ENCODE results near the gene INPP5A.
"Not testable (repeated sequence)": the region's sequence is repeated elsewhere in the genome, so short reads cannot be mapped to it uniquely, and the experiment has no call there.

Gene INPP5A

GRCh38 chr10:132765435-132765834 lies 227.8 kb downstream of the INPP5A start:
- no peak overlapping the region for H3K4me3 ChIP-seq (ENCODE audit: low read length)
- TF ChIP-seq ZNF274 (IDR thresholded peaks at IDR 0.05; ENCODE audit: low read depth, low read length): no peak

DNA sequence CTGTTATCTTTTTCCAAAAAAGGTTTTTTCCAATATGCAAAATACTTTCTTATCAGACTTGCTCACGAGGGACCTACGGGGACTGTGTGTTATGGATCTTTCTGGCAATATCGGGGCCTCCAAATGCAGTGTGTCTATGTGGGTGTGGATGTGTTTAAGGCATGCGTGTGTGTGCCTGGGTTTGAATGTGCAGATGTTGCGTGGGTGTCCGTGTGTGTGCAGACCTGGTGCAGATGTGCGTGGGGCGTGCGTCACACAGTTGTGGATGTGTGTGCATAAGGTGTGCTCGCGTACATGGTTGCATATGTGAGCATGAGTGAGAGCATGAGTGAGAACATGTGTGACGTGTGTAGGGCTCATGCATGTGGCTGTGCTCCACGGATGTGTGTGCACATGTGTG lies 228.7 kb downstream of the INPP5A start:
- H3K4me3 ChIP-seq (ENCODE audit: low read length): no peak overlapping the region
- no peak for TF ChIP-seq ZNF274 (IDR thresholded peaks at IDR 0.05; ENCODE audit: low read depth, low read length)

- no peak for TF ChIP-seq ZNF274 (IDR thresholded peaks at IDR 0.05; ENCODE audit: low read depth, low read length)
- no peak overlapping the region for H3K4me3 ChIP-seq (ENCODE audit: low read length)
These were observed 231.0 kb downstream of the INPP5A start for GRCh38 chr10:132768346-132769248.

GRCh38 chr10:132770061-132771021 lies 232.8 kb downstream of the INPP5A start:
- TF ChIP-seq ZNF274 (IDR thresholded peaks at IDR 0.05; ENCODE audit: low read depth, low read length): no peak
- H3K4me3 ChIP-seq (ENCODE audit: low read length): no peak overlapping the region

DNA sequence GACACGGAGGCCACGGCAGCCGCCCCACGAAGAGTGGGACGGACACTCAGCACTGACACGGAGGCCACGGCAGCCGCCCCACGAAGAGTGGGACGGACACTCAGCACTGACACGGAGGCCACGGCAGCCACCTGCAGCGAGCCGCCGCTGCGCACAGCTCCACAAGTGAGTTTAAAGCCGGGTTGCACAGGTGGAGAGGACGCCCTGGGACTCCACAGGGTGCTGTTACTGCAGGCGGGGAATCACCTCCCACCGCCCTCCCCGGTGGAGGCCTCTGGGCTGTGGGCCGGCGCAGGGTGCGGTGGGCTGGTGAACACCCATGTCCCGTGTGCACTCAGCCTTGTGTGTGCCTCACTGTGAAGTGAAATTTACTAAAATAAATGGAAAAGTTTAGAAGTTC lies 235.2 kb downstream of the INPP5A start:
- not testable (repeated sequence) for H3K4me3 ChIP-seq (ENCODE audit: low read length)

- no peak overlapping the region for H3K4me3 ChIP-seq (ENCODE audit: low read length)
- TF ChIP-seq ZNF274 (IDR thresholded peaks at IDR 0.05; ENCODE audit: low read depth, low read length): no peak
These were observed 236.8 kb downstream of the INPP5A start for GRCh38 chr10:132774181-132774901.

GRCh38 chr10:132774902-132775863 lies 237.6 kb downstream of the INPP5A start:
- no peak overlapping the region for H3K4me3 ChIP-seq (ENCODE audit: low read length)
- no peak for TF ChIP-seq ZNF274 (IDR thresholded peaks at IDR 0.05; ENCODE audit: low read depth, low read length)

- TF ChIP-seq ZNF274 (IDR thresholded peaks at IDR 0.05; ENCODE audit: low read depth, low read length): no peak
- H3K4me3 ChIP-seq (ENCODE audit: low read length): no peak overlapping the region
These were observed 238.6 kb downstream of the INPP5A start for GRCh38 chr10:132776186-132776585.

GRCh38 chr10:132776821-132777220 lies 239.2 kb downstream of the INPP5A start:
- no peak overlapping the region for H3K4me3 ChIP-seq (ENCODE audit: low read length)
- TF ChIP-seq ZNF274 (IDR thresholded peaks at IDR 0.05; ENCODE audit: low read depth, low read length): no peak

- no peak for TF ChIP-seq ZNF274 (IDR thresholded peaks at IDR 0.05; ENCODE audit: low read depth, low read length)
- H3K4me3 ChIP-seq (ENCODE audit: low read length): no peak overlapping the region
These were observed 239.9 kb downstream of the INPP5A start for GRCh38 chr10:132777441-132777840.

GRCh38 chr10:132779549-132780294 lies 242.1 kb downstream of the INPP5A start:
- H3K4me3 ChIP-seq (ENCODE audit: low read length): no peak overlapping the region
- no peak for TF ChIP-seq ZNF274 (IDR thresholded peaks at IDR 0.05; ENCODE audit: low read depth, low read length)

DNA sequence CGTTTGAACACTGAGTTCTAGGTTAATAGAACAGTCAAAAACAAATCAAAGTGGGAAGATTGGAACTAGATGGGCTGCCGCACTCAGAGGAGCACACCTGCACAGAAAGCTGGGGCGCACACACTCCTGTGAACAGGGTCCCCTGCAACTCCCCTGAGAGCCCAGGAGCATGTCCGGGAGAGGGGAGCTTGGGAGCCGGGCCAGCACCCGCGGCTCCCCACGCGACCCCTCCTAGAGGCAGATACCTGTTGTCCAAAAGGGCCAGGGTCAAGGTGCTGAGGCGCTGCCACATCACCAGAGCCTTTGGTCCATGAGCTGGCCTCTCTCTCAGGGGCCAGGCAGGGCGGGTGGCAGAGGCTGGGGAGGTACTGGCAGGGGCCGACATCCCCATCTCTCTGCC lies 242.8 kb downstream of the INPP5A start:
- H3K4me3 ChIP-seq (ENCODE audit: low read length): no peak overlapping the region
- no peak for TF ChIP-seq ZNF274 (IDR thresholded peaks at IDR 0.05; ENCODE audit: low read depth, low read length)
